Right renal pelvis (tissue), 4 donors: ENCODE results near the gene AP1G1. TPM values are rescaled to one million over a fixed set of nuclear protein-coding genes. Genes with fewer than 3 reads are reported as not detected.
"Not testable (repeated sequence)": the region's sequence is repeated elsewhere in the genome, so short reads cannot be mapped to it uniquely, and the experiment has no call there.

ENCODE experiments used
- DNase-seq, 4 donors: peaks; one replicate each; pipeline ENCODE4 v3.0.0-alpha.2; 2013; ENCODE audit warnings: low read depth in 4 of 4, low spot score in 3 of 4, missing footprints in 1 of 4
- polyA plus RNA-seq, 4 donors: library from polyadenylated mRNA; unstranded; fragments of 120-200 nt; gene quantifications; one replicate each; pipeline ENCODE4 v1.2.1, GENCODE V29; 2013; ENCODE audit not compliant: insufficient read length in 4 of 4

The AP1G1 gene
- polyA plus RNA-seq, result 10 to 100 TPM; 81.4 to 91.8 (median 87.7) TPM

GRCh38 chr16:71808593-71809459 lies at the start of gene AP1G1:
TSS of gene AP1G1 (minus strand) at chr16:71808834. CDS start at chr16:71789479, 19,355 bp downstream.
- peak; percentile 92 to 98 (median 94) for DNase-seq

GRCh38 chr16:71855937-71856662 lies 47.5 kb upstream of the AP1G1 start:
- no peak for DNase-seq

GRCh38 chr16:71854369-71854948 lies 45.8 kb upstream of the AP1G1 start:
- no peak for DNase-seq

GRCh38 chr16:71853413-71853812 lies 44.8 kb upstream of the AP1G1 start:
- DNase-seq, result no peak

- DNase-seq, result no peak
Measured at GRCh38 chr16:71852561-71852960, 43.9 kb upstream of the AP1G1 start.

- no peak for DNase-seq
Measured at GRCh38 chr16:71852158-71852557, 43.5 kb upstream of the AP1G1 start.

GRCh38 chr16:71851746-71852145 lies 43.1 kb upstream of the AP1G1 start:
- DNase-seq, result no peak

GRCh38 chr16:71848622-71849021 lies 40.0 kb upstream of the AP1G1 start:
- DNase-seq, result no peak

- DNase-seq, result no peak
Measured at GRCh38 chr16:71847096-71847495, 38.5 kb upstream of the AP1G1 start.

- DNase-seq, result no peak
Measured at GRCh38 chr16:71846431-71846830, 37.8 kb upstream of the AP1G1 start.

- DNase-seq, result peak; percentile 78 to 88 (median 81)
Measured at GRCh38 chr16:71845639-71846430, 37.2 kb upstream of the AP1G1 start, which contains the start of gene ATXN1L. TSS of gene ATXN1L (plus strand) at chr16:71845976. CDS start at chr16:71849741, 3,765 bp downstream.

GRCh38 chr16:71843572-71843971 lies 34.9 kb upstream of the AP1G1 start:
- no peak for DNase-seq

- DNase-seq, result no peak
Measured at GRCh38 chr16:71840052-71840451, 31.4 kb upstream of the AP1G1 start.

- DNase-seq, result no peak
Measured at GRCh38 chr16:71837150-71837549, 28.5 kb upstream of the AP1G1 start.

GRCh38 chr16:71834291-71834690 lies 25.7 kb upstream of the AP1G1 start:
- DNase-seq, result no peak

- DNase-seq, result not testable (repeated sequence)
Measured at GRCh38 chr16:71832112-71832511, 23.5 kb upstream of the AP1G1 start.

- DNase-seq, result not testable (repeated sequence)
Measured at GRCh38 chr16:71831698-71832097, 23.1 kb upstream of the AP1G1 start.

GRCh38 chr16:71830359-71830758 lies 21.7 kb upstream of the AP1G1 start:
- no peak for DNase-seq

- DNase-seq, result no peak
Measured at GRCh38 chr16:71826533-71827017, 17.9 kb upstream of the AP1G1 start.

GRCh38 chr16:71817155-71817500 lies 8.5 kb upstream of the AP1G1 start:
- not testable (repeated sequence) for DNase-seq
